HFFc6 (cell line): Measurements from ENCODE around the gene CNN1. TPM values are rescaled to one million over a fixed set of nuclear protein-coding genes. Genes with fewer than 3 reads are reported as not detected.

ENCODE experiments used
- DNase-seq: peaks from one replicate; pipeline ENCODE4 v3.0.0-alpha.2; 2018
- H3K27ac Mint-ChIP-seq: 2 replicates; pipeline ENCODE4 v1.8.0; 2020; ENCODE audit warnings: mild to moderate bottlenecking, mixed read lengths
- H3K27me3 Mint-ChIP-seq: 2 replicates; pipeline ENCODE4 v1.8.0; 2021; ENCODE audit warnings: mild to moderate bottlenecking, moderate library complexity, mixed read lengths; ENCODE audit not compliant: insufficient read depth
- H3K36me3 Mint-ChIP-seq: 2 replicates; pipeline ENCODE4 v1.8.0; 2021; ENCODE audit warnings: low read depth, mixed read lengths
- H3K4me1 Mint-ChIP-seq: 2 replicates; pipeline ENCODE4 v1.8.0; 2020; ENCODE audit warnings: low read depth, mixed read lengths
- H3K4me3 Mint-ChIP-seq: 2 replicates; pipeline ENCODE4 v1.8.0; 2020; ENCODE audit warnings: mild to moderate bottlenecking, moderate library complexity, mixed read lengths
- H3K9me3 Mint-ChIP-seq: 2 replicates; pipeline ENCODE4 v1.8.0; 2020; ENCODE audit warnings: mild to moderate bottlenecking, mixed read lengths
- CTCF ChIP-seq: fragments of 200-600 bp; sonication (generic); IDR thresholded peaks from 2 replicates; pipeline ENCODE4 v1.5.0; 2021; ENCODE audit warnings: antibody characterized with exemption, mild to moderate bottlenecking
- total RNA-seq, 6 experiments: library from RNA; stranded (reverse); fragmentation: NEBNext Ultra II Directional; extraction: Animal tissue kit (Norgen Biotek cat#: 25700); gene quantifications; 2 replicates in 1 of 6; 3 replicates in 5 of 6; pipeline ENCODE4 v1.2.3, GENCODE V29; 2021

The CNN1 gene
- total RNA-seq, 6 experiments from 2014 or later, result 6.5 to 9.3 (median 8.0) TPM

DNA sequence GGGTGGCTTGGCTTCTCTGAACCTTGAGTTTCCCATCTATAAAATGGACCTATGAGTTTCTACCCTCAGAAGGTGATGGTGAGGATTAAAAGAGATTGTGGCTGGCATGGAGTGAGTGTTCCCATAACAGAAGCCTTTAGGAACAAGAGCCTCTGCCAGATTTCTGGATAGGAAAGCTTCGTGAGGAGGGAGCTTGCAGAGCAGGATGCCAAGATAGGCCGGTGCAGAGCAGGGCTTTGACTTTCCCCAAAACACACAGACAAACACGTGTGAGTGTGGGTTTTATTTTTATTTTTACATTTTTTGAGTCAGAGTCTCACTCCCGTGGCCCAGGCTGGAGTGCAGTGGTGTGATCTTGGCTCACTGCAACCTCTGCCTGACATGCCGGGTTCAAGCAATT, 3.7 kb upstream of the CNN1 start:
- no peaks in the 10 kb centered on the region; the same call in 1 of the 2 replicates for H3K27me3 Mint-ChIP-seq
- H3K9me3 Mint-ChIP-seq, result no peaks in the 10 kb centered on the region

GRCh38 chr19:11535792-11536595, 2.7 kb upstream of the CNN1 start:
- peak overlapping the region; percentile 87 for H3K27ac Mint-ChIP-seq
- H3K9me3 Mint-ChIP-seq, result no peaks in the 10 kb centered on the region
- DNase-seq, result peak; percentile 75
- H3K36me3 Mint-ChIP-seq, result no peaks in the 10 kb centered on the region
- peaks cover 56% of the 10 kb centered on the region for H3K4me1 Mint-ChIP-seq
- no peaks in the 10 kb centered on the region; the same call in 1 of the 2 replicates for H3K27me3 Mint-ChIP-seq
- TF ChIP-seq CTCF, result peak; percentile 99
- H3K4me3 Mint-ChIP-seq, result peak overlapping the region; percentile 83

More for the DNA sequence above, 3.7 kb upstream of the CNN1 start:
- peaks cover 56% of the 10 kb centered on the region for H3K4me1 Mint-ChIP-seq
- H3K36me3 Mint-ChIP-seq, result no peaks in the 10 kb centered on the region
- TF ChIP-seq CTCF, result no peak
- H3K27ac Mint-ChIP-seq, result peak overlapping the region; percentile 87
- peak; percentile 1 for DNase-seq
- H3K4me3 Mint-ChIP-seq, result no peak overlapping the region

- peak overlapping the region; percentile 43; the same call in 1 of the 2 replicates for H3K4me3 Mint-ChIP-seq
- H3K36me3 Mint-ChIP-seq, result no peaks in the 10 kb centered on the region
- H3K4me1 Mint-ChIP-seq, result peaks cover 30% of the 10 kb centered on the region
- H3K27ac Mint-ChIP-seq, result no peak overlapping the region
- no peaks in the 10 kb centered on the region; the same call in 1 of the 2 replicates for H3K27me3 Mint-ChIP-seq
- TF ChIP-seq CTCF, result no peak
- no peaks in the 10 kb centered on the region for H3K9me3 Mint-ChIP-seq
- DNase-seq, result no peak
Measured at GRCh38 chr19:11539495-11540365, 1.1 kb downstream of the CNN1 start.

DNA sequence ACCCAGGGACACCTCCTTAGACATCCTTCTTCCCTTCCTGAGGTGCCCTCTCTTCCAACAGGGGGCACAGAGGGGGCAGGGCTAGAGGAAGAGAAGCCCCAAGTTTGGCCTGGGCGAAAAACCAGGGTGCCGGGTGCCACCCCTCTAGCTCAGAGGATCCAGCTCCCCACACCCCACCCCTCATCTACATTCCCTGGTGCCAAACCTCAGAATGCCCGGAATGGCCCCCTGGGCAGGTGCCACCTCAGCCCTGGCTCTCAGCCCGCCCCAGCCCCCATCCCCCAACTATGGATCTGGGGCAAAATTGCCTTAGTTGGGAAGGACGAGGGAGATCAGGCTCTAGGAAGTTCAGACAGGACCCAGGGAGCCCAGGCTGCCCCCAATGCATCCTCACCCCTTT, 2.0 kb downstream of the CNN1 start:
- Mint-ChIP-seq H3K36me3 (no peaks in the 10 kb centered on the region), H3K4me3 (no peak overlapping the region), H3K27me3 (no peaks in the 10 kb centered on the region; the same call in none of the 2 replicates), H3K27ac (no peak overlapping the region), H3K4me1 (peaks cover 26% of the 10 kb centered on the region), H3K9me3 (no peaks in the 10 kb centered on the region)
- no peak for TF ChIP-seq CTCF
- no peak for DNase-seq

DNA sequence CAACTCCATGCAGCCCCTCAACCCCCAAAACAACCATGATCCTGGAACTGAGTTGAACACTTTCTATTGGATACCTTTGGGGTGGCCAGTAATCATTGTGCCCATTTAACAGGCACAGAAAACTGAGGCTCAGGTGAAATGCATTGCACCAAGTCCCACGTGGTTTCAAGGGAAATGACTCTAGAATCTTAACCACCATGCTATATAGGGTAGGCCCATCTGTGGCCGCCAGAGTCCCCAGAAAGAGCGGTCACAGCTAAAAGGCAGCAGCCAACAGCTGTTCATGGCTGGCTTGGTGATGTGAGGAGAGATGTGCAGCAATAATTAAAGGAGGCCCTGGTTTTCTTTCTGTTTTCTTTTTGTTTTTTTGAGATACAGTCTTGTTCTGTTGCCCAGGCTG, 2.6 kb downstream of the CNN1 start:
- H3K36me3 Mint-ChIP-seq, result no peaks in the 10 kb centered on the region
- H3K4me3 Mint-ChIP-seq, result no peak overlapping the region
- DNase-seq, result no peak
- H3K27me3 Mint-ChIP-seq, result no peaks in the 10 kb centered on the region; the same call in none of the 2 replicates
- H3K9me3 Mint-ChIP-seq, result no peaks in the 10 kb centered on the region
- H3K27ac Mint-ChIP-seq, result no peak overlapping the region
- TF ChIP-seq CTCF, result no peak
- H3K4me1 Mint-ChIP-seq, result peaks cover 29% of the 10 kb centered on the region
